Endodermal cell (in vitro differentiated cells): Measurements from ENCODE around the gene KIF1B. TPM values are rescaled to one million over a fixed set of nuclear protein-coding genes. Genes with fewer than 3 reads are reported as not detected.
"Not testable (repeated sequence)": the region's sequence is repeated elsewhere in the genome, so short reads cannot be mapped to it uniquely, and the experiment has no call there.

ENCODE experiments used
- DNase-seq: peaks from one replicate; pipeline ENCODE4 v3.0.0-alpha.2; 2017
- H3K27ac ChIP-seq: 2 replicates; pipeline ENCODE4 v1.5.1; 2013; ENCODE audit warnings: mild to moderate bottlenecking, low read depth, low read length, moderate library complexity
- H3K27me3 ChIP-seq: 2 replicates; pipeline ENCODE4 v1.6.1; 2013; ENCODE audit warnings: mild to moderate bottlenecking, low read length, moderate library complexity; ENCODE audit not compliant: insufficient read depth, control insufficient read depth, poor library complexity, severe bottlenecking
- H3K36me3 ChIP-seq: 2 replicates; pipeline ENCODE4 v1.7.0; 2013; ENCODE audit warnings: mild to moderate bottlenecking, low read length, moderate library complexity; ENCODE audit not compliant: control insufficient read depth, insufficient read depth
- H3K4me1 ChIP-seq: one replicate; pipeline ENCODE4 v1.7.0; 2013; ENCODE audit warnings: low read length; ENCODE audit not compliant: control insufficient read depth, insufficient read depth
- H3K4me3 ChIP-seq: 2 replicates; pipeline ENCODE4 v1.5.1; 2013; ENCODE audit warnings: mild to moderate bottlenecking, low read length, moderate library complexity
- H3K9ac ChIP-seq: 2 replicates; pipeline ENCODE4 v1.6.1; 2013; ENCODE audit warnings: mild to moderate bottlenecking, low read length, moderate library complexity; ENCODE audit not compliant: poor library complexity, severe bottlenecking; ENCODE audit errors: extremely low read depth
- H3K9me3 ChIP-seq: 2 replicates; pipeline ENCODE4 v1.6.1; 2013; ENCODE audit warnings: mild to moderate bottlenecking, low read length, moderate library complexity; ENCODE audit not compliant: control insufficient read depth
- H3K27ac Mint-ChIP-seq: 2 replicates; pipeline ENCODE4 v1.8.0; 2020; ENCODE audit warnings: mixed read lengths
- H3K27me3 Mint-ChIP-seq: 2 replicates; pipeline ENCODE4 v1.8.0; 2021; ENCODE audit warnings: mild to moderate bottlenecking, mixed read lengths; ENCODE audit not compliant: insufficient read depth
- H3K36me3 Mint-ChIP-seq: 2 replicates; pipeline ENCODE4 v1.8.0; 2020; ENCODE audit warnings: low read depth, mixed read lengths
- H3K4me1 Mint-ChIP-seq: 2 replicates; pipeline ENCODE4 v1.8.0; 2020; ENCODE audit warnings: mixed read lengths
- H3K4me3 Mint-ChIP-seq: 2 replicates; pipeline ENCODE4 v1.8.0; 2020; ENCODE audit warnings: mild to moderate bottlenecking, moderate library complexity, mixed read lengths
- H3K9me3 Mint-ChIP-seq: 2 replicates; pipeline ENCODE4 v1.8.0; 2020; ENCODE audit warnings: mild to moderate bottlenecking, mixed read lengths
- CTCF ChIP-seq: fragments of 200-600 bp; sonication (generic); conservative IDR thresholded peaks from 2 replicates; pipeline ENCODE4 v1.5.0; 2021; ENCODE audit warnings: antibody characterized with exemption, mild to moderate bottlenecking
- WGBS, 2 experiments: methylation state at CpG; one replicate each; pipeline versions ENCODE4 v1.1.5 to v1.1.7; 2013; ENCODE audit warnings: missing lambda C conversion rate in 2 of 2, mixed read lengths in 1 of 2; ENCODE audit not compliant: insufficient coverage in 1 of 2, insufficient read length in 1 of 2; 5-methylcytosine and 5-hydroxymethylcytosine counted together
- total RNA-seq, 2 donors: library from RNA; stranded (reverse); fragmentation: NEBNext Ultra II Directional in 1 of 2; extraction: Animal tissue kit (Norgen Biotek cat#: 25700) in 1 of 2; gene quantifications; 2 replicates in 1 of 2; 3 replicates in 1 of 2; pipeline ENCODE4 v1.2.1, GENCODE V29; 2021

The KIF1B gene
- total RNA-seq, 2 donors from 2014 or later: 71.5 to 74.2 TPM

- H3K4me1 Mint-ChIP-seq, H3K4me3 ChIP-seq: not testable (repeated sequence)
Measured at GRCh38 chr1:10377365-10378029, 167.1 kb downstream of the KIF1B start.

GRCh38 chr1:10378081-10378841 lies 167.9 kb downstream of the KIF1B start:
- 73 to 90% methylated on average over 8 to 15 of the region's 15 CpGs for WGBS, 2 experiments
- Histone ChIP-seq H3K27ac (no peak overlapping the region), H3K9me3 (no peaks in the 10 kb centered on the region), H3K9ac (peak overlapping the region; percentile 32), H3K4me3 (no peak overlapping the region), H3K4me1 (no peaks in the 10 kb centered on the region), H3K27me3 (no peaks in the 10 kb centered on the region), H3K36me3 (peaks cover 67% of the 10 kb centered on the region)
- Mint-ChIP-seq H3K4me1 (no peaks in the 10 kb centered on the region), H3K4me3 (no peak overlapping the region), H3K27ac (peak overlapping the region; percentile 52), H3K27me3 (no peaks in the 10 kb centered on the region), H3K36me3 (peaks cover 79% of the 10 kb centered on the region), H3K9me3 (no peaks in the 10 kb centered on the region)
- no peak for TF ChIP-seq CTCF
- DNase-seq: no peak

More at GRCh38 chr1:10377365-10378029, 167.1 kb downstream of the KIF1B start:
- peaks cover 71% of the 10 kb centered on the region for H3K36me3 Mint-ChIP-seq
- H3K27ac Mint-ChIP-seq: peak overlapping the region; percentile 61
- H3K27me3 ChIP-seq, H3K4me3 Mint-ChIP-seq, H3K27ac ChIP-seq, H3K9ac ChIP-seq, H3K9me3 ChIP-seq, H3K27me3 Mint-ChIP-seq, H3K4me1 ChIP-seq, H3K9me3 Mint-ChIP-seq: not testable (repeated sequence)
- peak; percentile 79 for DNase-seq
- H3K36me3 ChIP-seq: peaks cover 67% of the 10 kb centered on the region
- TF ChIP-seq CTCF: peak; percentile 72
- 81 to 85% methylated on average over 7 to 14 of the region's 14 CpGs for WGBS, 2 experiments

- H3K27me3 ChIP-seq: no peaks in the 10 kb centered on the region
- Mint-ChIP-seq H3K36me3 (peaks cover 78% of the 10 kb centered on the region), H3K4me3 (no peak overlapping the region), H3K4me1 (no peaks in the 10 kb centered on the region), H3K27ac (peak overlapping the region; percentile 41), H3K27me3 (no peaks in the 10 kb centered on the region), H3K9me3 (no peaks in the 10 kb centered on the region)
- H3K9ac ChIP-seq: no peak overlapping the region
- no peaks in the 10 kb centered on the region for H3K9me3 ChIP-seq
- no peak overlapping the region for H3K27ac ChIP-seq
- DNase-seq: no peak
- H3K4me3 ChIP-seq: no peak overlapping the region
- TF ChIP-seq CTCF: no peak
- H3K36me3 ChIP-seq: peaks cover 58% of the 10 kb centered on the region
- H3K4me1 ChIP-seq: no peaks in the 10 kb centered on the region
- 89 to 100% methylated on average over 2 to 10 of the region's 10 CpGs for WGBS, 2 experiments
Measured at GRCh38 chr1:10379101-10379620, 168.8 kb downstream of the KIF1B start.
